ENCODE measurements around the gene PCDHA13. TPM values are rescaled to one million over a fixed set of nuclear protein-coding genes. Genes with fewer than 3 reads are reported as not detected.

PCDHA13 gene, protein sequence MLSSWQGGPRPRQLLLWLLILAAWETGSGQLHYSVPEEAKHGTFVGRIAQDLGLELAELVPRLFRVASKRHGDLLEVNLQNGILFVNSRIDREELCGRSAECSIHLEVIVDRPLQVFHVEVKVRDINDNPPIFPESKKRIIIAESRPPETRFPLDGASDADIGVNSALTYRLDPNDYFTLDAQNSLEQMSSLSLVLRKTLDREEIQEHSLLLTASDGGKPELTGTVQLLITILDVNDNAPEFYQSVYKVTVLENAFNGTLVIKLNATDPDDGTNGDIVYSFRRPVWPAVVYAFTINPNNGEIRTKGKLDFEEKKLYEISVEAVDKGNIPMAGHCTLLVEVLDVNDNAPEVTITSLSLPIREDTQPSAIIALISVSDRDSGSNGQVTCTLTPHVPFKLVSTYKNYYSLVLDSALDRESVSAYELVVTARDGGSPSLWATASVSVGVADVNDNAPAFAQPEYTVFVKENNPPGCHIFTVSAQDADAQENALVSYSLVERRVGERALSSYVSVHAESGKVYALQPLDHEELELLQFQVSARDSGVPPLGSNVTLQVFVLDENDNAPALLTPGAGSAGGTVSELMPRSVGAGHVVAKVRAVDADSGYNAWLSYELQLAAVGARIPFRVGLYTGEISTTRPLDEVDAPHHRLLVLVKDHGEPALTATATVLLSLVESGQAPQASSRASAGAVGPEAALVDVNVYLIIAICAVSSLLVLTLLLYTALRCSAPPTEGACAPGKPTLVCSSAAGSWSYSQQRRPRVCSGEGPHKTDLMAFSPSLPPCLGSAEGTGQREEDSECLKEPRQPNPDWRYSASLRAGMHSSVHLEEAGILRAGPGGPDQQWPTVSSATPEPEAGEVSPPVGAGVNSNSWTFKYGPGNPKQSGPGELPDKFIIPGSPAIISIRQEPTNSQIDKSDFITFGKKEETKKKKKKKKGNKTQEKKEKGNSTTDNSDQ
- not detected in 2 replicates for total RNA-seq

DNA sequence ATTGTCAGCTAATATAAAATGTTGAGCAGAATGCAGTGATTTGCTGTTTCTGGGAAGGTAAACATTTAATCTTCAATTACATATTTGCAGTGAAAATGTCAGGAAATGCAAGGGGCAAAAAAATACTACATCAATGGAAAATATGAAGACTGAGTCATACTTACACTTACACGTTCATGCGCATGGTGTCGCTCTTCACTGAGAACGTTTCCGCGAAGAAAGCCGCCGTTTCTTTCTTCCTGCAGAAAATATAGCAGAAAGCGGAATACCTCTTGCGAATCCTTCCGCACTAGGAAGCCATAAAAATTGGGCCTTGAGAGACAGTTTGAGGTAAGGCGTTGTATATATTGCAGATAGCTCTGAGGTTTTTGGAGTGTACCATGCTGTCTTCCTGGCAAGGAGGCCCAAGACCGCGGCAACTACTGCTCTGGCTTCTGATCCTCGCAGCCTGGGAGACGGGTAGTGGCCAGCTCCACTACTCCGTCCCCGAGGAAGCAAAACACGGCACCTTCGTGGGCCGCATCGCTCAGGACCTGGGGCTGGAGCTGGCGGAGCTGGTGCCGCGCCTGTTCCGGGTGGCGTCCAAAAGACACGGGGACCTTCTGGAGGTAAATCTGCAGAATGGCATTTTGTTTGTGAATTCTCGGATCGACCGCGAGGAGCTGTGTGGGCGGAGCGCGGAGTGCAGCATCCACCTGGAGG is at the start of gene PCDHA13:
Gene PCDHA13, plus strand, starts transcription at position 236 of the 702 bp plus-strand sequence. Its CDS starts 145 bp downstream, at position 381.

DNA sequence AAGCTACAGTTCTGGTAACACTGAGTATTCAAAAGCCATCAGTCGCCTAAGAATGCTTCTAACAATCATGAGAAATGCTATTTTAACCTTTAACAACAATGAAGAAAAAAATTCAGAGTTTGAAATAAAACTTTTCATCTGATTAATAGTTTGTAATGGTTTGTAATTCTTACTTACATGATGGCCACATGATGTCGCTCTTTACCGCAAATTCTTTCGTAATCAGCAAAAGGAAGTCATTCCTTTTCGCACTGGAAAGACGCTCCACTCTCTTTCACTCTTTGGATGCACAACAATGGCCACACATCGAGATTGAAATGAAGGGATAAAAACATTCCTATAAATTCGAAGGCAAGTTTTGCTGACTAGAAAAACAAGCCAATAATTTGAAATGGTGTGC is 47.9 kb upstream of the PCDHA13 start, which contains the start of gene PCDHA7:
Gene PCDHA7, plus strand, starts transcription at position 277 of the 400 bp plus-strand sequence. Its CDS starts 115 bp downstream, at position 392.

DNA sequence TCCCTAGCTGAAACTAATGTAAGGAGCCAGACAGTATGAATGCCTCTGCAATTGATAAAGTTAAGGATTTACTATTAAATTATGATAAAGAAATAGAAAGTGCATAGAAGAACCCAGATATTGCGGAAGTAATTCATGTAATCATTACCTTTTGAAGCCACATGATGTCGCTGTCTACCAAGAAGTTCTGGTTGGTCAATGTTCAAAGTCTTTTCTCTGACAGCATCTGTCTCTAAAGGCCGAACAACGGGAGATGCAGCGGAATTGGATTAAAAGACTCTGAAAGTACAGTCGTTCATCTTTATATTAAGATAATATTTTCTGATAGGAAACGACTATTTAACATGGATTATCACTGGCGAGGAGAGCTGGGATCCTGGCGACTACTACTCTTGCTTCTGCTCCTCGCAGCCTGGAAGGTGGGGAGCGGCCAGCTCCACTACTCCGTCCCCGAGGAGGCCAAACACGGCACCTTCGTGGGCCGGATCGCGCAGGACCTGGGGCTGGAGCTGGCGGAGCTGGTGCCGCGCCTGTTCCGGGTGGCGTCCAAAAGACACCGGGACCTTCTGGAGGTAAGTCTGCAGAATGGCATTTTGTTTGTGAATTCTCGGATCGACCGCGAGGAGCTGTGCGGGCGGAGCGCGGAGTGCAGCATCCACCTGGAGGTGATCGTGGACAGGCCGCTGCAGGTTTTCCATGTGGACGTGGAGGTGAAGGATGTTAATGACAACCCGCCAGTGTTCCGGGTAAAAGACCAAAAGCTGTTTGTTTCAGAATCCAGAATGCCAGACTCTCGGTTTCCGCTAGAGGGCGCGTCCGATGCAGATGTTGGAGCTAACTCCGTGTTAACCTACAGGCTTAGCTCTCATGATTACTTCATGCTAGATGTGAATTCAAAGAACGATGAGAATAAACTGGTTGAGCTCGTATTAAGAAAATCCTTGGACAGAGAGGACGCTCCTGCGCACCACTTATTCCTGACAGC is 40.7 kb upstream of the PCDHA13 start, which contains the start of gene PCDHA8:
Gene PCDHA8, plus strand, starts transcription at position 210 of the 985 bp plus-strand sequence. Its CDS starts 135 bp downstream, at position 345.

DNA sequence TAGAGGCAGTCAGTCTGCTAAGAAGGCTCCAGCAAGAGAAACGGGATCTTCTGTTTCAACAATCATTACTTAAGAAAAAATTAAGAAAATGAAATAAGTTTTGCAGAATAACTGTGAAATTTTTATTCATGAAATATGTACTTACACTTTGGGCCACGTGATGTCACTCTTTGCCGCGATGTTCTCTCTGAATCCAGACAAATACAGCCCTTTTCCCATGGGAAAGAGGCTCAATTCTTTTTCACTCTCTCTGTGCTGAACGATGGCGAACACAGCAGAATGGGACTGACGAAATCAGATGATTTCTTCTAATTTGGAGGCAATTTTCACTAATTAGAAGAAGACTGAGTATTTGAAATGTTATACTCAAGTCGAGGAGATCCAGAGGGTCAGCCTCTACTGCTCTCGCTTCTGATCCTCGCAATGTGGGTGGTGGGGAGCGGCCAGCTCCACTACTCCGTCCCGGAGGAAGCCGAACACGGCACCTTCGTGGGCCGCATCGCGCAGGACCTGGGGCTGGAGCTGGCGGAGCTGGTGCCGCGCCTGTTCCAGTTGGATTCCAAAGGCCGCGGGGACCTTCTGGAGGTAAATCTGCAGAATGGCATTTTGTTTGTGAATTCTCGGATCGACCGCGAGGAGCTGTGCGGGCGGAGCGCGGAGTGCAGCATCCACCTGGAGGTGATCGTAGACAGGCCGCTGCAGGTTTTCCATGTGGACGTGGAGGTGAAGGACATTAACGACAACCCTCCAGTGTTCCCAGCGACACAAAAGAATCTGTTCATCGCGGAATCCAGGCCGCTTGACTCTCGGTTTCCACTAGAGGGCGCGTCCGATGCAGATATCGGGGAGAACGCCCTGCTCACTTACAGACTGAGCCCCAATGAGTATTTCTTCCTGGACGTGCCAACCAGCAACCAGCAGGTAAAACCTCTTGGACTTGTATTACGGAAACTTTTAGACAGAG is 33.5 kb upstream of the PCDHA13 start, which contains the start of gene PCDHA9:
Gene PCDHA9, plus strand, starts transcription at position 244 of the 964 bp plus-strand sequence. Its CDS starts 114 bp downstream, at position 358.

DNA sequence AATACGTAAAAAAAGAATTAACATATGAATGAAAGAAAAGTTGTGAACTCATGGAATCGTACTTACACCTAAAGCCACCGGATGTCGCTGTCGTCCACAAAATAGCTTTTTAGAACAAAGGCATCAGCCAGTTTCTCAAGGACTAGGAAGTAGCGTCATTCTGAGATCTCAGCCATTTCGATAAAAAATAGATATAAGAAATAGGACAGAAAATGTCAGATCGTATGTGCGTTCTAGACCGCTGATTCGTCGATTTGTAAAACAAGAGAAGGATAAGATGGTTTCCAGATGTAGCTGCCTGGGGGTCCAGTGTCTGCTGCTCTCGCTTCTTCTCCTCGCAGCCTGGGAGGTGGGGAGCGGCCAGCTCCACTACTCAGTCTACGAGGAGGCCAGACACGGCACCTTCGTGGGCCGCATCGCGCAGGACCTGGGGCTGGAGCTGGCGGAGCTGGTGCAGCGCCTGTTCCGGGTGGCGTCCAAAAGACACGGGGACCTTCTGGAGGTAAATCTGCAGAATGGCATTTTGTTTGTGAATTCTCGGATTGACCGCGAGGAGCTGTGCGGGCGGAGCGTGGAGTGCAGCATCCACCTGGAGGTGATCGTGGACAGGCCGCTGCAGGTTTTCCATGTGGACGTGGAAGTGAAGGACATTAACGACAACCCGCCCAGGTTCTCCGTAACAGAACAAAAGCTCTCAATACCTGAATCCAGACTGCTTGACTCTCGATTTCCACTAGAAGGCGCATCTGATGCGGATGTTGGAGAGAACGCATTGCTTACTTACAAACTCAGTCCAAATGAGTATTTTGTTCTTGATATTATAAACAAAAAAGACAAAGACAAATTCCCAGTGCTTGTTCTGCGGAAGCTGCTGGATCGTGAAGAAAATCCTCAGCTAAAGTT is 25.9 kb upstream of the PCDHA13 start, which contains the start of gene PCDHA10:
Gene PCDHA10, plus strand, starts transcription at position 126 of the 903 bp plus-strand sequence. Its CDS starts 152 bp downstream, at position 278.

DNA sequence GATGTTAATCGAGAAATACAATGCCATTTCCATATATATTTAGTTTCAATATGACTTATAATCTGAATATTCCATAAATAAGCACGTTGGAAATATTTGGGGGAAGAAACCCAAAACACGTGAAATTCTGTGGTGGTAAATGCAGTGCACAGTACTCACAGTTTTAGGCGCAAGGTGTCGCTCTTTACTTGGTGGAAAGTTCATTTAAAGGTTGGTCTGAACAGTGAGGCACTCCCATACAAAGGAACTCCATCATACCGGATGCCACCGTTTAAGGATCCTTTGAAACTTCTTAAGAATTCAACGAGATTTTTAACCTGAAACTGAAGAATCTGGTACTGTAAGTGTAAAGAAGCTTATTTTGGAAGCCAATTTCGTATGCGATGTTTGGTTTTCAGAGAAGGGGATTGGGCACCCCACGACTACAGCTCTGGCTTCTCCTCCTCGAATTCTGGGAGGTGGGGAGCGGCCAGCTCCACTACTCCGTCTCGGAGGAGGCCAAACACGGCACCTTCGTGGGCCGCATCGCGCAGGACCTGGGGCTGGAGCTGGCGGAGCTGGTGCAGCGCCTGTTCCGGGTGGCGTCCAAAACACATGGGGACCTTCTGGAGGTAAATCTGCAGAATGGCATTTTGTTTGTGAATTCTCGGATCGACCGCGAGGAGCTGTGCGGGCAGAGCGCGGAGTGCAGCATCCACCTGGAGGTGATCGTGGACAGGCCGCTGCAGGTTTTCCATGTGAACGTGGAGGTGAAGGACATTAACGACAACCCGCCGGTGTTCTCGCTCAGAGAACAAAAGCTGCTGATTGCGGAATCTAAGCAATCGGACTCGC is 13.0 kb upstream of the PCDHA13 start, which contains the start of gene PCDHA11:
Gene PCDHA11, plus strand, starts transcription at position 237 of the 834 bp plus-strand sequence. Its CDS starts 147 bp downstream, at position 384.

DNA sequence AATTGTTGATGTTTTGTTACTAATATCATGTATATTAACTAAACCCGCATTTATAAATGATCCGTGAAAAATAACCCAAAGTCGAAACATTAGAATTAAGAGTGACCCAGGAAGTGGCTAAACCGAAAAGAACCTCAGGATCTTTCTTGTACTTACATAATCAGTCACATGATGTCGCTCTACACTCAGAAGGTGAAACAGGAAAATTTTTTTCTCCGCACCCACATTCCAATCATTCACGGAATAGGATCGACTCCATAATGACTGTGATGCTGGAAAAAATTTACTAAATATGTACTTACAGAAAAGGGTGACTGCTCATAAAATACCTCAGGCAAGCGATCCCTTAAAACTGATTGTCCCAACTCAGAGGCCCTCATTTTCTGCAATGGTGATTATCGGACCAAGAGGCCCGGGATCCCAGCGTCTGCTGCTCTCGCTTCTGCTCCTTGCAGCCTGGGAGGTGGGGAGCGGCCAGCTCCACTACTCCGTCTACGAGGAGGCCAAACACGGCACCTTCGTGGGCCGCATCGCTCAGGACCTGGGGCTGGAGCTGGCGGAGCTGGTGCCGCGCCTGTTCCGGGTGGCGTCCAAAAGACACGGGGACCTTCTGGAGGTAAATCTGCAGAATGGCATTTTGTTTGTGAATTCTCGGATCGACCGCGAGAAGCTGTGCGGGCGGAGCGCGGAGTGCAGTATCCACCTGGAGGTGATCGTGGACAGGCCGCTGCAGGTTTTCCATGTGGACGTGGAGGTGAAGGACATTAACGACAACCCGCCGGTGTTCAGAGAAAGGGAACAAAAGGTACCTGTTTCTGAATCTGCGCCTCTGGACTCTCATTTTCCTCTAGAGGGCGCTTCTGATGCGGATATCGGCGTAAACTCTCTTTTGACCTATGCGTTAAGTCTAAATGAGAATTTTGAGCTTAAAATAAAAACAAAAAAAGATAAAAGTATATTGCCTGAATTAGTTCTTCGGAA is 6.5 kb upstream of the PCDHA13 start, which contains the start of gene PCDHA12:
Gene PCDHA12, plus strand, starts transcription at position 224 of the 981 bp plus-strand sequence. Its CDS starts 165 bp downstream, at position 389.

DNA sequence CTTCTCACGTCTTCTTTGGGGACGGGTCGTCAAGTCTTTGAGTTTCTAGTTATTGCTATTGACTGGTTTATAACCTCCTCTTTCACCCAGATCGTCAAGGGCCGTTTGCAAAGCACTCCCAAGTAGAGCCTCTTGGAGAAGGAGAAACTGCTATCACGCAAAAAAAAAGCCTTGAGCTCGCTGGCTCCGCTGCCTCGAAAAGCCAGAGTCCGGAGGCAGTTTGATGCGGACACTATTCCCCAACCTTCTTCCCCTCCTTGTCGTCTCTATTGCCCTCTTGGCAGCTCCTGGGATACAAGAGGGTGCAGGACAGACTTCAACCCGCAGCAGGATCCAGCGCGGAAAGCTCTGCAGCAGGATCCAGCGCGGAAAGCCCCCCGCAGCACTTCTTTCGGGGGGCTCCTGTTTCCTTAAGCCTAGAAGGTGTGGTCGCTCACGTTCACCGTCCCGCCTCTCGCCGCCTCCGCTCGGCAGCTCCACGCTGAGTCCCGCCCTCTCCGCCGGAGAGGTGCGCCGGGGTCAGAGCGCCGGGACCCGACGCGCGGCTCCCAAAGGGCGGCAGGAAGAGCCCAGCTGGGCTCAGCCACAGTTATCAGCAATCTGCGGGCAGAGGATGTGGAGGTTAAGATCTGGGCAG is 44.0 kb downstream of the PCDHA13 start, which contains the start of gene PCDHAC1:
Gene PCDHAC1, plus strand, starts transcription at position 494 of the 637 bp plus-strand sequence. CDS start 594 bp downstream, outside the sequence.

Other genes with a start within 250 kb of the PCDHA13 start
- 0.14 and 0.40 TPM in 2 replicates for gene CD14, start 248.9 kb upstream of the PCDHA13 start, total RNA-seq
- 21.3 and 49.0 TPM in 2 replicates for gene TMCO6, start 242.7 kb upstream of the PCDHA13 start, total RNA-seq
- 30.3 and 31.0 TPM in 2 replicates for gene NDUFA2, start 234.5 kb upstream of the PCDHA13 start, total RNA-seq
- gene IK, start 234.3 kb upstream of the PCDHA13 start, total RNA-seq = 105 and 117 TPM in 2 replicates
- gene WDR55, start 217.2 kb upstream of the PCDHA13 start, total RNA-seq = 25.3 and 26.6 TPM in 2 replicates
- gene DND1, start 208.5 kb upstream of the PCDHA13 start, total RNA-seq = 0.43 and 0.53 TPM in 2 replicates
- 72.0 and 73.0 TPM in 2 replicates for gene HARS1, start 190.8 kb upstream of the PCDHA13 start, total RNA-seq
- gene HARS2, start 190.7 kb upstream of the PCDHA13 start, total RNA-seq = 33.2 and 34.8 TPM in 2 replicates
- 33.0 and 40.3 TPM in 2 replicates for gene ZMAT2, start 181.7 kb upstream of the PCDHA13 start, total RNA-seq
- not detected in 2 replicates for gene PCDHA1, start 96.0 kb upstream of the PCDHA13 start, total RNA-seq
- gene PCDHA2, start 87.3 kb upstream of the PCDHA13 start, total RNA-seq = under 0.01 TPM in 1 of 2 replicates, not detected in the other
- gene PCDHA3, start 81.1 kb upstream of the PCDHA13 start, total RNA-seq = 0.13 and 0.14 TPM in 2 replicates
- gene PCDHA4, start 75.1 kb upstream of the PCDHA13 start, total RNA-seq = 0.22 and 0.27 TPM in 2 replicates
- under 0.01 and 0.07 TPM in 2 replicates for gene PCDHA5, start 60.5 kb upstream of the PCDHA13 start, total RNA-seq
- 0.13 and 0.22 TPM in 2 replicates for gene PCDHA6, start 54.2 kb upstream of the PCDHA13 start, total RNA-seq
- 0.07 and 0.40 TPM in 2 replicates for gene PCDHA7, start 47.9 kb upstream of the PCDHA13 start, total RNA-seq
- gene PCDHA8, start 40.9 kb upstream of the PCDHA13 start, total RNA-seq = under 0.01 TPM in 2 replicates
- under 0.01 and 0.07 TPM in 2 replicates for gene PCDHA9, start 33.7 kb upstream of the PCDHA13 start, total RNA-seq
- gene PCDHA10, start 26.2 kb upstream of the PCDHA13 start, total RNA-seq = 0.07 and 0.27 TPM in 2 replicates
- under 0.01 TPM in 1 of 2 replicates, not detected in the other for gene PCDHA11, start 13.2 kb upstream of the PCDHA13 start, total RNA-seq
- gene PCDHA12, start 6.8 kb upstream of the PCDHA13 start, total RNA-seq = under 0.01 TPM in 1 of 2 replicates, not detected in the other
- gene PCDHAC1, start 44.2 kb downstream of the PCDHA13 start, total RNA-seq = under 0.01 TPM in 1 of 2 replicates, not detected in the other
- 1.8 and 3.3 TPM in 2 replicates for gene PCDHAC2, start 84.4 kb downstream of the PCDHA13 start, total RNA-seq
- gene PCDHB1, start 169.2 kb downstream of the PCDHA13 start, total RNA-seq = not detected in 2 replicates
- gene PCDHB2, start 212.5 kb downstream of the PCDHA13 start, total RNA-seq = 0.66 and 0.72 TPM in 2 replicates
- gene PCDHB3, start 218.3 kb downstream of the PCDHA13 start, total RNA-seq = 0.14 and 0.27 TPM in 2 replicates
- 0.07 and 0.13 TPM in 2 replicates for gene PCDHB4, start 239.7 kb downstream of the PCDHA13 start, total RNA-seq